Neural progenitor cell (in vitro differentiated cells): Measurements from ENCODE around the gene ULK4.

Source experiments
- EZH2 ChIP-seq: fragments of 200-600 bp; sonication (generic); IDR thresholded peaks from 2 replicates; pipeline ENCODE4 v1.6.1; 2017; ENCODE audit warnings: antibody characterized with exemption, mild to moderate bottlenecking, moderate library complexity
- EZH2phosphoT487 ChIP-seq: fragments of 200-600 bp; sonication (generic); IDR thresholded peaks from 2 replicates; pipeline ENCODE4 v1.6.1; 2017; ENCODE audit warnings: antibody characterized with exemption
- TF ChIP-seq, protein P1 (sequence below): fragments of 200-600 bp; sonication (generic); IDR thresholded peaks from 2 replicates; pipeline ENCODE4 v1.5.1; 2017; ENCODE audit warnings: antibody characterized with exemption, mild to moderate bottlenecking

- TF ChIP-seq EZH2phosphoT487 (no peak), EZH2 (no peak)
- TF ChIP-seq, protein P1, sequence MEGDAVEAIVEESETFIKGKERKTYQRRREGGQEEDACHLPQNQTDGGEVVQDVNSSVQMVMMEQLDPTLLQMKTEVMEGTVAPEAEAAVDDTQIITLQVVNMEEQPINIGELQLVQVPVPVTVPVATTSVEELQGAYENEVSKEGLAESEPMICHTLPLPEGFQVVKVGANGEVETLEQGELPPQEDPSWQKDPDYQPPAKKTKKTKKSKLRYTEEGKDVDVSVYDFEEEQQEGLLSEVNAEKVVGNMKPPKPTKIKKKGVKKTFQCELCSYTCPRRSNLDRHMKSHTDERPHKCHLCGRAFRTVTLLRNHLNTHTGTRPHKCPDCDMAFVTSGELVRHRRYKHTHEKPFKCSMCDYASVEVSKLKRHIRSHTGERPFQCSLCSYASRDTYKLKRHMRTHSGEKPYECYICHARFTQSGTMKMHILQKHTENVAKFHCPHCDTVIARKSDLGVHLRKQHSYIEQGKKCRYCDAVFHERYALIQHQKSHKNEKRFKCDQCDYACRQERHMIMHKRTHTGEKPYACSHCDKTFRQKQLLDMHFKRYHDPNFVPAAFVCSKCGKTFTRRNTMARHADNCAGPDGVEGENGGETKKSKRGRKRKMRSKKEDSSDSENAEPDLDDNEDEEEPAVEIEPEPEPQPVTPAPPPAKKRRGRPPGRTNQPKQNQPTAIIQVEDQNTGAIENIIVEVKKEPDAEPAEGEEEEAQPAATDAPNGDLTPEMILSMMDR = no peak
These were observed 106.9 kb downstream of the ULK4 start for GRCh38 chr3:41854956-41855355.
